ENCODE measurements around the gene FRMD4A.
"Not testable (repeated sequence)": the region's sequence is repeated elsewhere in the genome, so short reads cannot be mapped to it uniquely, and the experiment has no call there.

DNA sequence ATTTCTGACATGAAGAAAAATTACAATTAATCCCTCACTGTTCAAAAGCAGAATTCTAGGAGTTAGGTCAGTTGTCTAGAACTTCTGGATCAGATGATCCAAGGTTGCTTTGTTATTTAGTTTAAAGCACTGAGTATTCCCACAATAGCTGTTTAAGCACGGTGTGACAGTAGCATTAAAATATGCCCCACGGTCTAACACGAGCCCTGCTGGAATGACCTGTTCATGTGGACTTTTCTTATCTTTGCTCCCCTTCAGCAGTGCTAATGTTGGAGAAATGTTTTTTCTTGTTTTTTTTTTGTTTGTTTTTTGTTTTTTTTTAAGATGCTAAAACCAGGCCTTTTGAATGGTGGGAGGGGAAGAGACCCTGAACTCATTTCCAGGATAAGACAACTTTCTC lies 101.9 kb downstream of the FRMD4A start:
- TF ChIP-seq, protein P1, sequence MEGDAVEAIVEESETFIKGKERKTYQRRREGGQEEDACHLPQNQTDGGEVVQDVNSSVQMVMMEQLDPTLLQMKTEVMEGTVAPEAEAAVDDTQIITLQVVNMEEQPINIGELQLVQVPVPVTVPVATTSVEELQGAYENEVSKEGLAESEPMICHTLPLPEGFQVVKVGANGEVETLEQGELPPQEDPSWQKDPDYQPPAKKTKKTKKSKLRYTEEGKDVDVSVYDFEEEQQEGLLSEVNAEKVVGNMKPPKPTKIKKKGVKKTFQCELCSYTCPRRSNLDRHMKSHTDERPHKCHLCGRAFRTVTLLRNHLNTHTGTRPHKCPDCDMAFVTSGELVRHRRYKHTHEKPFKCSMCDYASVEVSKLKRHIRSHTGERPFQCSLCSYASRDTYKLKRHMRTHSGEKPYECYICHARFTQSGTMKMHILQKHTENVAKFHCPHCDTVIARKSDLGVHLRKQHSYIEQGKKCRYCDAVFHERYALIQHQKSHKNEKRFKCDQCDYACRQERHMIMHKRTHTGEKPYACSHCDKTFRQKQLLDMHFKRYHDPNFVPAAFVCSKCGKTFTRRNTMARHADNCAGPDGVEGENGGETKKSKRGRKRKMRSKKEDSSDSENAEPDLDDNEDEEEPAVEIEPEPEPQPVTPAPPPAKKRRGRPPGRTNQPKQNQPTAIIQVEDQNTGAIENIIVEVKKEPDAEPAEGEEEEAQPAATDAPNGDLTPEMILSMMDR (IDR thresholded peaks at IDR 0.05), result not testable (repeated sequence)
- TF ChIP-seq POLR2A (IDR thresholded peaks at IDR 0.05), result not testable (repeated sequence)
